ENCODE data around the gene PCCB.
A peak's percentile ranks its signal among the peaks of the same experiment; 100 is the strongest.
"Not testable (repeated sequence)": the region's sequence is repeated elsewhere in the genome, so short reads cannot be mapped to it uniquely, and the experiment has no call there.

The PCCB gene

DNA sequence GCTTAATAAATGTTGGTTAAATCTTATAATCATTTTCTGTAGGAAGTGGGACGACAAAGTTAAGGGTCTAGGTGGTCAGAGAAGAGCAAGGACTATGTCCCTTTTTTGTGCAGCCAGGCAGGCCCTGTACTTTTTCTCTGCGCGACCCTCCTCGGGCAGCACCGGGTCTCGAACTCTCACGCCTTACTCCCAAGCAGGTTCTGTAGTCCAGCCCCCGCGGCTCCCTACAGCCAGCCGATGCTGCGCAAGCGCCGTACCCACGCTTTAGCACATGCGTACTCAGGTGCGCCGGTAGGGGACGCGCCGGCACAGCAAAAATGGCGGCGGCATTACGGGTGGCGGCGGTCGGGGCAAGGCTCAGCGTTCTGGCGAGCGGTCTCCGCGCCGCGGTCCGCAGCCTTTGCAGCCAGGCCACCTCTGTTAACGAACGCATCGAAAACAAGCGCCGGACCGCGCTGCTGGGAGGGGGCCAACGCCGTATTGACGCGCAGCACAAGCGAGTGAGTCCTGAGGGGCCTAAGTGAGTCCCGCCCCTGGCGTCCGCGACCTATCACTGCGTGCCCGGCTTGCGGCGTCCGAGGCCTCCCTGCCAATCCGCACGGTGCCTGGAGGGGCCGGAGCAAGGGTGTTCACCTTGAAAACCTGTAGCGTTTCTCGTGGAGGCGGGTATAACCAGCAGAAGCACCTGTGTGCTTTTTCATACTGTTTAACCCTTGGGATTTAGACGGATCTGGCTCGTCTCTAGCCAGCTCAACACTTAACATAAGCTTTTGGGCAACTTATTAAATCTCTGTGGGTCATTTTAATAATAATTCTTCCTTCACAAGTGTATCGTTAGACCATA, at the start of gene PCCB:
TSS of gene PCCB (plus strand) at position 282 of the 844 bp plus-strand sequence. CDS start at position 318, 36 bp downstream.
- peak within 1 kb of the TSS; percentile 81 for H3K27ac ChIP-seq
- peak; percentile 74 for DNase-seq (ENCODE audit: low read depth, low spot score)

DNA sequence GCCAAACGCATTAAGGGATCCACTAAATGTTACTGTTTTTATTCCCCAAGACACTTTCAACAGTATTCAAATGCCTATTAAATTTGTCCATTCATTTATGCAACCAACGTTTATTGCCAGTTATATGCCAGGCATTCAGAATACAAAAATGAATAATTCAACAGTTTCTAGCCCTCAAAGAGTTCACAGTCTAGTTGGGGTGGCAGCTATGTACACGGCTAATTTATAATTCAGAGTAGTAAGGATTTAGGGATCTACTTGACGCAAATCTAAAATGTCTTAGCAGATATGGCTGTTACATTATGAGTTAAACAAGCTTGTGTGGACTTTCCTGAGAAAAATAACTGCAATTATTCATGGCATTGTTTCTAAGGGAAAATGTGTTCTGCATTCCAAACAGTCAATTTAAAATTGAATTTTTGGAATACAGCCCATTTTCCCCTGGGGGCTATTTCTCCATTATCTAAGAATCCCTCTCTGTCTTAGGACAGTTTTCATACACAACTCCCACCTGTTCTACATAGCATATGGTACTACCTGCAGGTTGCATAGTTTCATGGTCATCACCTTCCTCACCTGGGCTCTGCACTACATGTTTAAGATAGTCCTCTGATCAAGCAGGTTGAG, 42.5 kb upstream of the PCCB start:
- H3K27ac ChIP-seq = no peak overlapping the region
- DNase-seq (ENCODE audit: low read depth, low spot score) = no peak

DNA sequence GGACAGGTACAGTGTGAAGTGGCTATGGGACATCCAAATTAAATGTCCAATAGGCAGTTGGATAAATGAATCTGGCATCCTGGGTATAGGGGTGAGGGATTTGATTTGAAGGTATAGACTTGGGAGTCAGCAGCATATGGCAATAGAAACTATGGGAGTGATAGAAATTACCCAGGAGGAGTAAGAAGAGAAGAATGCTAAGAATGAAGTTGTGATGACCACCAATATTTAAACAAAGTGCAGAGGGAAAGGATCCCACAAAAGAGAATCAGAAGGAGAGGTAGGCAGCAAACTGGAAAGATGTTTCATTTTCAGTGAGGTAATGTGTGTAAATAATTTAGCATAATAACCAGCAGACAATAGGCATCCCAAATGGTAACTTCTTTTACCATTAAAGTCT, 40.2 kb upstream of the PCCB start:
- DNase-seq (ENCODE audit: low read depth, low spot score) = no peak
- H3K27ac ChIP-seq = no peak overlapping the region

DNA sequence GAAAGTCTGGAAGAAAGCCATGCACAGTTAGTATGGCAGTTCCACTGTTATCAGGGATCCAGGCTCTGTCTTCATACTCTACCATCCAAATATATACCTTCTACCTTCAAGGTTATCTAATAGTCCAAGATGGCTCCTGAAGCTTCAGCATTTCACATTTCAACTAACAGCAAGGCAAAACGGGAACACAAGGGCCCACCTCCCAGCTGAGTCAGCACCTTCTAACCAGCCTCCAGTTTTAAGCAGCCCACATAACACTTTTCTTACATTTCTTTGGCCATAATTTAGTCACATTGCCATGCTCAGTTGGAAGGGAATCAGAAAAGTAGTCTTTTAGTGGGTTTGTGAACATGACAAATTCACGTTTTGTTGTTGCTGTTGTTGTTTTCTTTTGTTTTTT, 38.6 kb upstream of the PCCB start:
- H3K27ac ChIP-seq = no peak overlapping the region
- DNase-seq (ENCODE audit: low read depth, low spot score) = no peak

DNA sequence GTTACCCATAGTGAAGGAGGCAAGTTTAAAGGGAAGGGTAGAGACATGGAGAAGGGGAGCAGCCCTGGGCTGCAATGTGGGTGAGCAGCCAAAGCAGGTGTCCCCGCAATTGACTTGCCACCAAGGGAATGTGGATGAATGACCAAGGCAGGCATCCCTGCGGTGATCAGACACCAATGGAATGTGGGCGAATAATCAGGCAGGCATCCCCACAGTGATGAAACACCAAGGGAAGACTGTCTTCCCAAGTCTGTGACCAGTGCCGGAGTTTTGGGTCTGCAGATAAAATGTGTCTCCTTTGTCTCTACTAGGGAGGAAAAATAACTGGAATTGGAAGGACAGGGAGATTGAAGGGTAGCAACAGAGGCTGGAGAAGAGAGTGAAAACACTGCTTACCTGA, 27.4 kb upstream of the PCCB start:
- H3K27ac ChIP-seq; DNase-seq (ENCODE audit: low read depth, low spot score): not testable (repeated sequence)

DNA sequence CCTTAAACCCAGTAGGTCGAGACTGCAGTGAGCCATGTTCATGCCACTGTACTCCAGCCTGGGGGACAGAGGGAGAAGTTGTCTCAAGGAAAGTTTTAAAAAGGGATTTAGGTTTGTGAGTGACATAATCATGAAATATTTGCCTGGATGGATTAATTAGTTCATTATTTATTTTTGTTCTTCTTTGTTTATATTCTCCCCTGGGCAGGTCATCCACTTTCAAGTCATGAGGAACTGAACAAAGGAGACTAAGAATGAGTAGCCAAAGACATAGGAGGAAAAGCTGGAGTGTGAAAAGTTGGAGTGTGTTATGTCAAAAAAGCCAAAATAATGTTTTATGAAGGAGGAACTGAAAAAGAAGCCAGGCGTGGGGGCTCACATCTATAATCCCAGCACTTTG, 17.7 kb upstream of the PCCB start:
- H3K27ac ChIP-seq = no peak overlapping the region
- DNase-seq (ENCODE audit: low read depth, low spot score) = no peak

DNA sequence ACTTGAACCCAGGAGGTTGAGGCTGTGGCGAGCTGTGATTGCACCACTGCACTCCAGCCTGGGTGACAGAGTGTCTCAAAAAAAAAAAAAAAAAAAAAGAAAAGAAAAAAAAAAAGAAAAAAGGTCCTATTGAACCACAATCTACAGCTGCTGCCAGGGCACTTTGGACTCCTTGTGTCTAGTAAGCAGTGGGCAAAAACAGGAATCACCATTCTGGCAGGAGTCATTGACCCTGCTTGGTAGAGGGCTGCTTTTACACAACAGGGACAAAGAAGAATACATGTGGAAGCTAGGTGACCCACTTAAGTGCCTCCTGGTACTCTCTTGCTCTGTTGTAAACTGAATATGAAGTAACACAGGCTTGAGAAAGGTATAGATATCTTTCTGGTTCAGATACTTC, 14.6 kb upstream of the PCCB start:
- DNase-seq (ENCODE audit: low read depth, low spot score) = no peak
- H3K27ac ChIP-seq = no peak overlapping the region

DNA sequence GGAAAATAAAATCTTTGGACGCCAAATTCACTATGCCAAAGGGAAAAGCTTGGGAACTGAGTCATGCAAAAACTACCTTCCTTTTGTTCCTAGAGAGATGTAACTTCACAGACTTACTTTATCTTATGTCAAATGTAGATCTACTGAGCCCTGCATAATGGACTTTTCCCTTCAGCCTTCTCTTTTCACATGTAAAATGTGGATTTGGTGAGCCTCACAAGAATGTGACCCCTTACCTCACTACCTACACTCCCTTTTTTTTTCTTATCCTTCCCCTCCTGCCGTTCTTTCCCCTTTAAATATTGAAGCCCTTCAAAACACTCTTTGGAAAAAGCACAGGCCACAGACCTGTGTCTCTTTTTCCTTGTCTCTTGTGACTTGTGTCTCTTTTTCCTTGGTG, 14.0 kb upstream of the PCCB start:
- DNase-seq (ENCODE audit: low read depth, low spot score) = no peak
- no peak overlapping the region for H3K27ac ChIP-seq

DNA sequence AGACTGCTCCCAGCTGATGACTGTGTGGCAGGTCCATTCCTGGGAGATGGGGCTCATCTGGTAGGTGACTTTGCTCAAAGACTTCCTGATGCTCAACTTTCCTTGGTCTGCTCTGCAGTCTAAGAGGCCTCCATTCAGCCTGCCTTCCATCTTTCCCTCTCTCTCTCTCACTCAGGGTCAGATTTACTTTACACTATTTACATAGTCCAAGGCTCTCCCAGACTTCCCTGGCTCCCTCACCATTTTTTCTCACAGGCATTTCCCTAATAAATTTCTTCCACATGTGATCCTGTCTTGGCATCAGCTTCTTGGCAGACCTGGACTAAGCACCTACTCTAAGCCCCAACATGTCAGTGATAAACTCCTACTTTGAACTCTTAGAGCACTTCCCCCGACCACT, 13.0 kb upstream of the PCCB start:
- no peak overlapping the region for H3K27ac ChIP-seq
- DNase-seq (ENCODE audit: low read depth, low spot score) = no peak

DNA sequence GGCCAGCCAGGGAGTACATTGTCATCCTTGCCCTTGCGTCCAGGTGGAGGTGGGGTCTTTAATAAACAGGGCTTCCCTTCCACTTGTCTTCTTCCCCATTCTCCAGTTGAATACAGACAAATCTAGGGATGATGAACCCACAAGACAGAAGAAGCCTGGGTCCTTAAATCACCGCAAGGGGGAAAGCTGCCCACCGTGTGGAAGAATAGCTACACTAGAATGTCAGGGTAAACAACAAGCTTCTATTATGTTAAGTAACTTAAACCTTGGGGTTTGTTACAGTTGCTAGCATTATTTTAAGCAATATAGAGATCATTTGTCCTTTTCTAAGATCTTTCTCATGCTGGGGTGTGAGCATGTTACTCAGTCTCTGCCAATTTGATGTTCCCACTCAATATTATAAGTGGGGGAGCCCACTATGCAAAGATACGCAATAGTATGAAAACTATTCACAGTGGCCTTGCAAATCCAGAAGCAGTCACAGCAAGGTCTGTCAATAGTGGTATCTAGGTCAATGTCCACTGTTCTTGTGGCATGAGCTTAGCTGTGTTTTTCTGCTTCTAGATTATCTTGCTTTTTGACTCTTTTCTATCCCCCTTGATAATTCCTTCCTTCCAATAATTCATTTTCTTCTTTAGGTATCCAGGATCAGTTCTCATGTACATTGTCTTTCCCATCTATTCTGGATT, 12.0 kb upstream of the PCCB start:
- DNase-seq (ENCODE audit: low read depth, low spot score) = no peak
- H3K27ac ChIP-seq = no peak overlapping the region

DNA sequence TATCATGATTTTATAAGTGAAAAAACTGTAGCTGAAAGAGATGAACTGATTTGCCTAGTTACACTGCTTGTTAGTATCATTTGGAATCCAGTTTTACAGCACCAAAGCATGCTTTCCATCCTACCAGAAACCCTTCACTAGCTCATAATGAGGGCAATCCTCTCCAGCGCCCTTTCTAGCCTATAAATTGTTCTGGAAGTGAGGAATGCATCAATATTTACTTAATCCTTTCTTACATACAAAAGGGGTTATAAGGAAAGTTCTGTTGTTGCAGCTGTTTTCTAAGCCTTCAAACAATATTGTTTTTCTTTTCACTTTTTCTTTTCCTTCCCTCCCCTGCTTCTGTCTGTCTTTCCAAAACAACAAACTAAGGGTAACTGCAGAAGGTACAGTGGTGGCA, 11.0 kb upstream of the PCCB start:
- no peak for DNase-seq (ENCODE audit: low read depth, low spot score)
- no peak overlapping the region for H3K27ac ChIP-seq

DNA sequence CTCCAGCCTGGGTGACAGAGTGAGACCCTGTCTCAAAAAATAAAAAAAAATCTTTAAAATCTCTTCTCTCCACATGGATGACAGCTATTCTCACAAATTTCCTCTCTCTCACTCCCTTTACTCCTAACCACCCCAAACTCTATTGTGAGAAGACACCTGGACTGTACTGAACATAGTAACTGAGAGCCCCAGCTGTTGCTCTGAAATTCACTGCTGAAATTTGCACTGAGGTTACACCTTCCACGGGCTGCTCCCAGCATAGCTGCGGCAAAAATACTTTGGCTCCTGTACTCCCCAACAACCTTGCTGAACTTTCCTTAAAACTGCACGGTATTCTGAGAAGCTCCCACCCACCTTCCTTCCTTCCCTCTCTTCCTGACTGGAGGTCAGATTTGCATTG, 4.4 kb upstream of the PCCB start:
- DNase-seq (ENCODE audit: low read depth, low spot score) = no peak

DNA sequence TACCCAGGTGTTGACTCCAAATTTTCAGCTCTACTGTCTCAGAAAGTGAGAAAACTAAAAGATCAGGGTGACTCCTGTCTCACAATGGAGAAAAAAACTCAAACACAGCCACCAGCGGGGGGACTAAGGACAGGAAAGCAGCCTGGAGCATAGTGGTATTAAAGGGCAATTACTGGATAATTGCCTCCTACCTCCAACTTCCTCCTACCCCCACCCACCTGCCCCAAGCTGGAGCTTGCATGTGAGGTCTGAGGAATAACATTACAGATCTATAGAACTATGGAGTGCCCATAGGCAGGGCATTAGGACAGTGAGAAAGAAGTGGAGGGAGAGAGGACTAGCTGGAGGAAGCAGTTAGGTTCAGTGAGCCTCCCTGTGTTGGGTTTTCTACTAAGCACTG, 2.7 kb upstream of the PCCB start:
- H3K27ac ChIP-seq = no peak overlapping the region
- no peak for DNase-seq (ENCODE audit: low read depth, low spot score)

More for the DNA sequence above, 4.4 kb upstream of the PCCB start:
- H3K27ac ChIP-seq = no peak overlapping the region

DNA sequence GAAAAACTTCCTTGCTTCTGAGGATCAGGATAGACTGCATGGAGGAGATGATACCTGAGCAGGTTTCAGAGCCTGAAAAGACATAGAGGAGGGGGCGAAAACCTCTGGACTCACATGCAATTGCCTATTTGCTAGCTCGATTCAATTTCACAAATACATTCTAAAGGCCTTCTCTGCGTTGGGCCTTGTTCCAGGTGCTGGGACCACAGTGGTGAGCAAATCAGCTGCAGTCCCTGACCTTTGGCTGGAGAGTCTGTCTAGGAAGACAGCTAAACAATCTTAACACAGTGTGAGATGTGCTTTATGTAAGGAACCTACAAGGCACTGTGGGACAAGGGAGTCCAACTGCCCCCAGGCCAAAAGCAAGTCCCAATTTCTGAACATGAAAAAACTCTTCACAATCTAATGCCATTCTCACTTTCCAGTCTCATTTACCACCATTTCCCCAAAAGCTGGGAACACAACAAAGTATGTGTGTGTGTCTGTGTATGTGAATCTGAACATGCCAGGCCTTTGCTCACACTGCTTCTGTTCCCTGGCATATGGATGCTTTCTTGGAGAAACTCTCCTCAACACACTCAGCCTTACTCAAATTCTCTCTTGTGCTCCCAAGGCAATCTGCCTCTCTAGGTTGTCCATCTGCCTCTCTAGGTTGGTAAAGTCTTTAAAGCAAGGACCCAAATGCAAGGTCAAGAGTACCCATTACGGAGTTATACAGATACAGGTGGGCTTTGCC, 2.1 kb upstream of the PCCB start:
- DNase-seq (ENCODE audit: low read depth, low spot score) = no peak
- no peak overlapping the region for H3K27ac ChIP-seq

DNA sequence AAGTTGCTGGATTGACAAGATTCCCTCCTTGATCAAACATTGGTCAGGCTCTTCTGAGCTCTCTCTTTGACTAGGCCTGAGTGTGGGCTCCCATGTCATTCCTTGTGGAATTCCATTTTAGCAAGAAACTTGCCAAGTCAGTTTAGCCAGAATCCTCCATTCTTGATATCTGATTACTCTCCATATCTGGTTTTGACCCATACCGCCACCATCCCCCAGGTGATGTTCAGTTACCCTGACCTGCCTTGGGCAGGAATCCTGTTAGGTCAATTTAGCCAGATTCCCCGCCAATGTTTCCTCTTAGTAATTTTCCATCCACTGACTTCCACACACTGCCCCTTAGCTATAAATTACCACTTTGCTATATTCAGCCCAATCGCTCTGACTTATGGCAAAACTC, 1.0 kb upstream of the PCCB start:
- no peak for DNase-seq (ENCODE audit: low read depth, low spot score)
- H3K27ac ChIP-seq = peak overlapping the region; percentile 81

DNA sequence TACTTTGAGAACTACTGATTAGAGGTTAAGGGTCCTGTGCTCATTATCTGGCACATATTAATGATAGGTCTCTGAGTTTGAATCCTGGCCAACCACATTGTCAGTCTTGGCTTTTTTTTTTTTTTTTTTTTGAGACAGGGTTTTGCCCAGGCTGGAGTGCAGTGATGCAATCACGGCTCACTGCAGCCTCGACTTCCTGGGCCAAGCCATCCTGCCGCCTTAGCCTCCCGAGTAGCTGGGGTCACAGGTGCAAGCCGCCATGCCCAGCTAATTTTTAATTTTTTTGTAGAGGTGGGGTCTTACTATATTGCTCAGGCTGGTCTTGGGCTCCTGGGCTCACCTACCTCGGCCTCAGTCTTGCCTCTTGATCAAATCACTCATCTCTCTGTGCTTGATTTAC, 547 bp upstream of the PCCB start:
- peak overlapping the region; percentile 81 for H3K27ac ChIP-seq
- no peak for DNase-seq (ENCODE audit: low read depth, low spot score)

DNA sequence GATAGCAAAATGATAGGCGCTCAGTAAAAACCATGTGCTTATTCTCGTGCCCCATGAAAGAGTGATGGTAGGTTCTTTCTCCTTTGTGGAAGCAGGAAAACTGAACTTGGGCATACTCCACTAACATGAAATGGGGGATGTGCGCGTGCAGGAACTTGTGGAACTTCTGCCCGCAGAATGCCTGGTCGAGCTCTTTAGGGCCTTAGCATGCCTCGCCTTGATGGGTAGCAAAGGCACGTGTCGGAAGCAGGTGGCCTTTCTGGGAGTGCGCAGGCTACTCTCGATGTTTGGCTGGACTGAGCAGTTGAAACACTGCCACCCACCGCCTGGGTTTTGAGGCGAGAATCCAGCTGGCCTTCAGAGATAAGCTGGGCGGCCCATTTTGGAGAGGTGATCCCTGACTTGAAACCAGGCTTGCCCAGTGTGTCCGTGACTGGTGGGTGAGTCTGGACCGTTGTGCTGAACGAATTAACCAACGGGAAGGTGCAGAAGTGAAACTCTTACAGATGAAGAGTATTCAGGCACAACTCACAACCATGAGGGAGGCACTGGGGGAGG, 842 bp downstream of the PCCB start:
- DNase-seq (ENCODE audit: low read depth, low spot score) = no peak
- peak overlapping the region; percentile 81 for H3K27ac ChIP-seq

DNA sequence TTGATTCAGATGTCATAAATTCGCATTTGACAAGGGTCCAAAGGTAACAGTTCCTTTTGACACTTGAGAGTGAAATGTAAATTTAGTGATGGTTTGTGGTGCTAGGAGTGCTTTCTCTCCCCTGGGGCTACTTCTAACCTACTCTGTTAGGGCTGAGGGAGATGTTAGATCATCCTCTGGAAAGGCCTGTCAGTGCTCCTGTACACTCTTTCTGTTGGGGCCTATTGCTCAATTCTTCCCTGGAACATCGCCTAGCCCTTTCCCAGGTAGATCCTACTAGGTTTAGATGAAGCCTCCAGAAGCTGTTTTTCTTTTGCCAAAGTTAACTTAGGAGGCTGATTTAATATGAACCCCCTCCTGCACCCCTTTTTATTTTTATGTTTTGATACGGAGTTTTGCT, 1.4 kb downstream of the PCCB start:
- peak overlapping the region; percentile 81 for H3K27ac ChIP-seq

DNA sequence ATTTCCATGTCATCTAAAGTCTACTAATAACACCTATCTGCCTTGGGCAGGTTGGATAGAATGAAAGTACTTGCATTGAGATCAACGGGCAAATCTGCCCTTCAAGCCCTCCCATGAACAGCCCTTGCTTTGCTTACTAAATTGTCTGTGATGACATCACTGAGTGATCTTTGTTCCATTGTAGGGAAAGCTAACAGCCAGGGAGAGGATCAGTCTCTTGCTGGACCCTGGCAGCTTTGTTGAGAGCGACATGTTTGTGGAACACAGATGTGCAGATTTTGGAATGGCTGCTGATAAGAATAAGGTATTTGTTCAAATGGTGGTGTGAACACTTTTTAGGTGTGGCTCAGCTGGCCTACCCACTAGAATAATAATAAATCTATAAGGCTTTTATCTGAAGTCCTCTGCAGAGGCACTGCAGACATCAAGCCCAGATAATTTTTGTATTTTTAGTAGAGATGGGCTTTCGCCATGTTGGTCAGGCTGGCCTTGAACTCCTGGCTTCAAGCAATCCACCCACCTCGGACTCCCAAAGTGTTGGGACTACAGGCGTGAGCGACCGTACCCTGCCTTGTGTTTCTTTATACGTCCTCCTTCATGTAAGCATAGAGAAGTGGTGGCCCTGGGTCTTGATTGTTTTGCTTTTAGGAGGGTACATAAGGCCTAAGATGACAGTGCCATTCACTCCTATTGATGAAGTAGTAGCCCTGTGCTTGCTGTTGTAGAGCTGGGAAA, 5.7 kb downstream of the PCCB start:
- DNase-seq (ENCODE audit: low read depth, low spot score) = no peak
- H3K27ac ChIP-seq = no peak overlapping the region

More for the DNA sequence above, 1.4 kb downstream of the PCCB start:
- DNase-seq (ENCODE audit: low read depth, low spot score) = no peak

DNA sequence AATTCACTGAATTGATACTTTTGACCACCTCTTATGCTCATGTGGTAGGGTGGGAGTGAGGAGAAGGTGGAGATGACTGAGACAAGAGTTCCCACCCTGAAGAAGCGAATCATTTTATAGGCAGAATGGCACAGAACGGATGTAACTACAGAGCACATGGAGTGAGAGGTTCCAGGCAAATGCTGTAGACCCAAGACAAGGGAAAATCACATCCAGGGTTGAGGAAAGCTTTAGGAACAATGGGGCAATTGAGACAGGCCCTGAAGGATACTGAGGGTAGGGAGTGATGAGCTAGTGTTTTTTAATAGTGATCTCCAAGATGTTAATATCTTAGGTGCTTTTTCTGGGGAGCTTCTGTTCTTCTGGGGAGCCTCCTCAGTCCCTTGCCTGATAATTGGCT, 8.1 kb downstream of the PCCB start:
- H3K27ac ChIP-seq = no peak overlapping the region
- no peak for DNase-seq (ENCODE audit: low read depth, low spot score)

Data from epithelial cell of prostate (primary cell).